D721Med (cell line): Measurements from ENCODE around the gene SLC7A6OS.
"Not testable (repeated sequence)": the region's sequence is repeated elsewhere in the genome, so short reads cannot be mapped to it uniquely, and the experiment has no call there.

Experiments
- DNase-seq: peaks from one replicate; pipeline ENCODE4 v3.0.0; 2011; ENCODE audit warnings: low spot score; ENCODE audit not compliant: insufficient read length
- FAIRE-seq: peaks from 2 replicates; lab custom pipeline; 2011; peaks lifted over from hg19 to GRCh38; lab: Jason Lieb, UNC
- CTCF ChIP-seq: IDR thresholded peaks from 2 replicates; pipeline ENCODE4 v1.5.1; 2012; ENCODE audit warnings: mild to moderate bottlenecking, control low read depth; ENCODE audit not compliant: insufficient read depth; ENCODE audit errors: missing control alignments

SLC7A6OS gene

GRCh38 chr16:68291227-68291626 lies 19.5 kb downstream of the SLC7A6OS start:
- DNase-seq (no peak), FAIRE-seq (no peak)
- no peak for TF ChIP-seq CTCF

- no peak for TF ChIP-seq CTCF
- no peak for FAIRE-seq
- no peak for DNase-seq
These were observed 20.3 kb downstream of the SLC7A6OS start for GRCh38 chr16:68290450-68290849.

DNA sequence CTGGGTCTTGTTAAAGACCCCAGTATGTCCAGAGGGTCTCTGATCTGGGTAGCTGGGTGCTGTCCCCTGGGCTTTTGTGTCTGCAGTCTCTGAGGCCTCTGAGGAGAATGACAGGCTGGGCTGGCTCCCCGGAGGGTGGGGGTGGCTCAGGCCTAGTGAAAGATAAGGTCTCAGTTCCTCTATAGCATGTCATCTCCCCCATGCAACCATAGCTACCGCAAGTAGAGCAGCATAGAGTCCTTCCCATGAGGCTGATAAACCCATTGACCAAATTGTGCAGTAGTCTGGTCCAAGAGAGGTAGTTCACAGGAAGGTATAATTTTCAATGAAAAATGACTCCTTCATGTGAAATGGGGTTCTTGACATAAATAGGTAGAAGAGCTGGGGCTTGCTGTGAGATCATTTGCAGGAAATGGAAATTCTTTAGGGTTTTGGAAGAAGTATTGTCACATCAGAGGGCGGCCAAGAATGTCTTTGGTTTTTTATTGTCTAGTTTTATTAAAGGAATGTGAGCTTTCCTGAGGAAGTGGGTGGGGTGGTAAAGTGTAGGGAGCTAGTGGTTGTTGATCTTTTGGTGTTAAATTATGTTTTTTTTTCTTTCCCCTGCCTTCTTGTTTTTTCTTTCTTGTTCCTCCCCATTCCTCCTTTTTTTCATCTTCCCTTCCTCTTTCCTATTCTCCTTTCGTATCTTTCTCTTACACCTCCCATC lies 21.0 kb downstream of the SLC7A6OS start:
- DNase-seq (no peak), FAIRE-seq (no peak)
- no peak for TF ChIP-seq CTCF

- TF ChIP-seq CTCF: no peak
- no peak for FAIRE-seq
- no peak for DNase-seq
These were observed 21.5 kb downstream of the SLC7A6OS start for GRCh38 chr16:68289202-68289601.

DNA sequence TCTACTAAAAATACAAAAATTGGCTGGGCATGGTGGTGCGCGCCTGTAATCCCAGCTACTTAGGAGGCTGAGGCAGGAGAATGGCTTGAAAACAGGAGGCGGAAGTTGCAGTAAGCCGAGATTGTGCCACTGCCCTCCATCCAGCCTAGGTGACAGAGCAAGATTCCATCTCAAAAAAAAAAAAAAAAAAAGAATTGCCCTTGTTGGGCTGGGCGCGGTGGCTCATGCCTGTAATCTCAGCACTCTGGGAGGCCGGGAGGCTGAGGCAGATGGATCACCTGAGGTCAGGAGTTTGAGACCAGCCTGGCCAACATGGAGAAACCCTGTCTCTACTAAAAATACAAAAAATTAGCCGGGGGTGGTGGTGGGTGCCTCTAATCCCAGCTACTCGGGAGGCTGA lies 21.9 kb downstream of the SLC7A6OS start:
- not testable (repeated sequence) for FAIRE-seq, DNase-seq

DNA sequence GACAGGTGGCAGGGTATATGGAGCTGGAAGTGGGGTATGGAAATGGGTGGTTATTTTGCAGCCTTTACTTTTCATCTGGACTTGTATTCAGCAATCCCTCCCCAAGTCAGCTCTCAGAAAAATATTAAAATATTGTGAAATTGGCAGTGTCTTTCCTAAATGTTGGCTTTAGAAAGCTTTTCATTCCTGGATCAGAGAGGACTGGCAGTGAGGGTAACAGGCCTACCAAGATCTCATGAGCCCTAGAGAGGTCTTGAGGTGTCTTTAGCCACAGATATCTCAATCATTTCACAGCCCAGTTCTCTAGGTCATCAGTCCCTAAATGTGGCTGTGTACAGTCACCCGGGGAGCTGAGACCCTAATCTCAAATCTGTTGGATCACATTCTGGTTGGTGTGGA lies 22.5 kb downstream of the SLC7A6OS start:
- TF ChIP-seq CTCF: no peak
- DNase-seq (no peak), FAIRE-seq (no peak)

DNA sequence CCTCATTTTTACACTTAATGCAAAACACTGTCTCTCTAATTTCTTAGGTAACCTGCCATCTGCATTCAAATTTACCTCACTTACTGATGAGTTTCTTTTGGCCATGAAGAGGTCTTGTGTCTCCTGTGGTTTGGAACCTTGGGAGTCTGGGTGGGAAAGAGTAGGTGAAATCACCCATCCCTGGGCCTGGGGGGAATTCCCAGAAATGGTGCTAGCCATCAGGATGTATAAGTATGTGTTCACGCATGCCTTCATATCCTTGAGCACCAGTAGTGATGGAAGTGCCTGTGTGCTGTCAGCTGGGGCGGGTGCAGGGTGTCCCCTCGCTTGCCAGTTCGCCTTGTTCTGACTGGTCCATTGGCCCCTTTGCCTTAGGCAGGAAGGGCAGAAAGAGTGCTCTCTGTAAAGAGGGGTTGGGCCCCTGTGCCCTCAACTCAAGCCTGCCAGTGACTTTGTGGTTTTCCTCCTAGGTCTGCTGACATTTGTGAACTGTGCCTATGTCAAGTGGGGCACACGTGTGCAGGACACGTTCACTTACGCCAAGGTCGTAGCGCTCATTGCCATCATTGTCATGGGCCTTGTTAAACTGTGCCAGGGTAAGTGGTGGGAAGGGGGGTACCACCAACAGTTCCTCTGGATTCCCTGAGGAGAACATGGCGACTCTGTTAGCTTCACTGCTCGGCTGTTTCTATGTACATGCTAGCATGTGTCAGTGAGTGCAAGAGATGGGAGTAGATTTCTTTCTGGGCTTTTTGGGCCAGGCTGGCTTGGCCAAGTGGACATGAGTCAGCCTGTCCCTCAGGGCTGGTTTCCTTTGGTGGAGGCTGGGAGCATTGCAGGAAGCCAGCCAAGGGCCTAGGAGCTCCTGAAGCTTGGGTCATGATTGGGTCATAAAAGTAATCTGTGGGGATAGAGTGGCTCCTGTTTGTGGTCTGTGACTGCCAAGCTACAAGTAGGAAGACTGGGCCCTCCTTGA lies 23.2 kb downstream of the SLC7A6OS start:
- TF ChIP-seq CTCF: no peak
- FAIRE-seq (no peak), DNase-seq (no peak)
